GM21528 (cell line): ENCODE data around the gene ICA1.

ENCODE experiments used
- ATAC-seq: cut with Tn5 transposase; IDR thresholded peaks from one replicate; pipeline ENCODE4 v1.9.1; 2021; ENCODE audit warnings: mild to moderate bottlenecking, moderate library complexity; ENCODE audit not compliant: unreplicated experiment, low FRiP score

ICA1 gene

DNA sequence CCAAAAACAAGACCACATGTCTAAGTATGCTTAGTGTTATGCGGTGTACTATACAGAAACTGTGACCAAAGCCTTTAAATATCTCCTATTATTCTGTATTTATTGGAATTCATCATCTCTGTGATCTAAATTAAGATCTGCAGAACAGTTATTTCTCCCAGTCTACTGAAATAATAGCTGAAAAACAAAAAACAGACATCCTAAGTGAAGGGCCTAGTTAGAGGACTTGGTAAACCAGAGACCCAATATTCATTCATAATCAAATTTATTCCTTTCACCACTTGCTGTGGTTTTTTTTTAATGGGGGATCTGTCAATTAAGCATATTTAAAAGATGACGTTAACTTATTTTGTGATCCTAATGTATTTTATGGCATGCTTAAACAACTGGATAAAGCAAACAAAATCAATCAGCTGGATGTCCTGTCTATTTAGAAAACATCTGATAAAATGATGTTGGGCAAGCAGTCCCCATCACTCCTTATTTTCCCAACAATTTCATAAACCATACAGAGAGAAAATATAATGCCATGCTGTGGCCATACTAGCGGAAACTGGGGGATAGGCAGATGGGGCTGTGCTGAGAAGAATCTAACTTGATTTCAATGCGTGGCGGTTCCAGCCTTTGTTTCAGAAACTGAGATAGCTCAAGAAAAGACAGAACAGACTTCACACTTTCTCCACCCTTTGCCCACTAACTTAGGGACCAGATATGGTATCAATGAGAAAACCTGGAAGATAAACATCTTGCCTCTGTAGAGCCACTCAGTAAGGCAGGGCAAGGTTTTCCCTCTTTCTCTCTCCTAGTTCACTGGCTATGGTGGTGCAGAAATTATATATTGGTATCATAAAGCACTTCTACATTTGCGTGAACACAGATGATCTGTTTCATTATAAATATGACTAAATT lies 32.9 kb downstream of the ICA1 start:
- no peak for ATAC-seq

DNA sequence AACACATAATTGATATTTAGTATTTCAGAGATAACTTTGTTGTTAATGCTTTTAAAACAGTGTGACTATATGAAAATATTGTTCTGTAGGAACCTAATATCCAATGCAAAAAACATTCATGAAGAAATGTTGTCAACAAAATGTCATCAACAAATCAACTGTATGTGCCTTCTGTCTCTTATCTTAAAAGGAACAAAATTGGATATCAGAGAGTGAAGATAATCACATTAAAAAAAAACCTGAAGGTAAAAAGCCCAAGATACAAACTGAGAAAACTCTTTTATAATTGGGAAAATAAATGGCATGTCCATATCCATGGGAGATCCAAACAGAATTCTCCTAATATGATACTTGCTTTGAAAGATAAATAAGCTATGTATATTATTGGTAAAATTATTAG lies 33.9 kb downstream of the ICA1 start:
- no peak for ATAC-seq

DNA sequence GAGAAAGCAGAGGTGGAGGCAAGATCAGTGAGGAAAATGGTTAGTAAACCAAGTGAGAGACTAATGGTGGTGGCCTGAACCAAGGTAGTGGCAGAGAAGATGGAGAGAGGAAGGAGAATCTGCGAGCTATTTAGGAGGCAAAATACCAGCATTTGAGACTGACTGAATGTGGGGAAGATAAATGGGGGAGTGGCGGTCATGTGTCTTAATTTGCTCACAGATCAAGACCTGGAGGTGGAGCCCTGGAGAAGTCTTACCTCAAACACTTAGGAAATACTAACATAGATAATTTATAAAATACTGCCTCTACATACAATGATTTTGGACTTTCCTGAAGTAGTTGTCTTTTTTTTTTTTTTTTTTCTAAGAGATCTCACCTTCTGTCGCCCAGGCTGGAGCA lies 34.7 kb downstream of the ICA1 start:
- no peak for ATAC-seq

DNA sequence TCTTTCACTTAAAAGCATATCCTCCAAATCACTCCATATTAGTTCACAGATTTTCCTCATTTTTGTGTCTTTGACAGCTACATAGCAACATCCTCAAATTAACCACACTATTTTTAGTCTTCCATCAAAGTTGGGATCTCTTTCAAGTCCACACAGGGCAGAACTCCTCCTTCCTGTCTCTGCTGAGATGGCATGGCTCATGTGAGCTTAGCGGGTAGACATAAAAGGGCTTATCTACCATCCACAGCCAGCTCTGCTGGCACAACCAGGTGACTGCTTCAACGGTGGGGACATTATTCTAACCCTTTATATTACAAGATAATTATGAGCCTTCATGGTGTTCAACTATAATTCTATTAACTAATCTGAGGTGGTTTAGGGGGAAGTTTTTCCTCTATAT lies 35.5 kb downstream of the ICA1 start:
- no peak for ATAC-seq

DNA sequence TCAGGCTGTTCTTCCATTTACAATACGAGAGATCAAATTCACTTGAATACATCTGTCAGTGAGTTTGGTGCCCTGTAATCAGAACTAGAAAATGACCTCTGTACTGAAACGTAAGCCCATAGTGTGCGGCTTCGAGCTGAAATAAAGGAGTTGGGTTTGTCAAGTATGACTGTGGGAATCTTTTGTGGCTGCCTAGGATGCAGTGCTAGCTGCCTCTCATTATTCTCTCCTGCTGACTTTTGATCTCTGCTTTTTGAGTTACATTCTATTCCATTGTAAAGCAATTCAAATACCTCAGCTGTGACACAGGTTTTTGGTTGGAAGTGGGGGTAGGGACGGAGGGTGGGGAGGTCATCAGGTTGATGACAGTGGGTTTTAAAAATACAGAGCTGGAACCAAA lies 40.4 kb downstream of the ICA1 start:
- no peak for ATAC-seq

DNA sequence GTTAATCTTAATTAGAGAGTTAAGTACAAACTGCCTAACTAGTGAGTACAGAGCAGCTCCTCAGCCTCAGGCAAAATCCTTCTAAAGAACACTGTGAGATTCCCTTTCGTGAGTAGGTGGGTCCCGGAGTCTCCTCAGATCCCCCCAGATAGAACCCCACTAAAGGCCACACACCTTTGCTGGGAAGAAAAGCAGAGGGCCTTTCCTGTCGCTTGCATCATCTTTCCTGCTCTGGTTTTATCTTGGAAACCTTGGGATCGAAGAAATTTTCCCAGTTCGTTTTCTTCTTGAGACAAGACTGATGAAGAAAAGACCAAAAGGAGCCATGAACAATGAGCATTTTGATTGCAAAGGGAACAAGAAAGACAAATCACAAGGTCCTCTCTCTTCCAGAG lies 40.9 kb downstream of the ICA1 start:
- ATAC-seq, result no peak

DNA sequence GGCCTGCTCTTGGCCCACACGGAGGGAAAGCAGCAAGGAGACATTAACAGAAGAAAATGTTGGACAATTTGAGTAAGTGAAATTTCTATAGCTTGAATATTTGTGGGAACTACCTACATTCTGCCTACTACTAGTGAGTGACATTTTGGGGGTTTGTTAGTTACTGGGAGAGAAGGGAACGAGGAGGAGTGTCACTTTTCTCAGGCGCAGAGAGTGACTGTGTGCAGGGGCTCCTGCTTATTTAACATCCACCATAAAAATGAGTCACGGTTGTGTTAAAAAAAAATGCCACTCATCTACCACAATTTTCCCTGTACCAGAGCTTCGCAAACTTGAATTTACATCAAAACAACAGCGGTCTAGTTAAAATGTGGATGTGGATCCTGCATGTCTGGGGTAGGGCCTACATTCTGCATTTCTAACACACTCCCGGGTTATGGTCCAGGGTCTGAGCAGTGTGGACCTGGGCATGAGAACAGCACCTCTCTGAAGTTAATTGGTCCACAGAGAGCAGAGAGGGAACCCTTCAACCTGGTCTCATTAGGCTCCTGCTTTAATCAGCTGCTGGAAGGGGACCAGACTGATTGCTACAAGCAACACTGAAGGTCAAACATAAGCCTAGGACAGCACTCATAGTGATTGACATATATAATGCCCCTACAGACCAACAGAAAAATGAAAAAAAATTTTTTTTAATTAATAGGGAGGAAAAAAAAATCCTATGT lies 41.4 kb downstream of the ICA1 start:
- no peak for ATAC-seq

DNA sequence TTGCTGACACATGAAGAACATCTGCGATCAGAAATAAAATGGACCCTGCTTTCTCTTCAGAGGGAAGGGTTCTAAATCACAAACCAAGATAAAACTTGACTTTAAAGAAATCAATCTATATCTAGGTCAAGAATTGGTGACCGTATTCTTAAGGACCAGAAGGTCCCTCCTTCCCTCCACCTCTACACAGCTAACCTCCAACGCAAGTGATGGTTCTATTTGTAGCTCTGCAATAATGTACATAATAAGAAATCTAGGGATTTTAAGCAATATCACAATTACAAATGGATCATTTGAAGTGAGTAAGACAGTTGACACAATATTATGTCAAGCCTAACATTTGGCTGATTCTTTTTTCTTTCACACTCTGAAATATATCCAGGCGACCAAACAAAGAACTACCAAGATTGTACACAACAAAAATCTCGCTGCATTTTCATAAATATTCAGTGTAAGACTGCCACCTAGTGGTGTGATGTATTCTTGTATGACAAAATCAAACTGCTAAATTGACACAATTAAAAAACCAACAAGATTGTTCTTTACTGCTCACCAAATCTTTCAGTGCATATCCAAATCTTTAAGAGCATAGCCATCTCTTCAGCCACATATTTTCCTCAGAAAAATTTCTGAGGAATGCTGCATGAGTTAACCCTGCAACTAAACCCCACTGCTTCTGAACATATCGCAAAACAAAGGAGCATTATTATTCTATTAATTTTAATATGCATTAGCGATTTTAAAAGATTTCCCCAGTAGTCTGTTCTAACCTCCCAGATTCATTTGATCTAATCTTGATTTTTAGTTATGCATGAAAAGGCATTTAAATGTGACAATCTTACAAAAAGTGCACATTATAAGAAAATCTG lies 44.5 kb downstream of the ICA1 start:
- ATAC-seq, result no peak

DNA sequence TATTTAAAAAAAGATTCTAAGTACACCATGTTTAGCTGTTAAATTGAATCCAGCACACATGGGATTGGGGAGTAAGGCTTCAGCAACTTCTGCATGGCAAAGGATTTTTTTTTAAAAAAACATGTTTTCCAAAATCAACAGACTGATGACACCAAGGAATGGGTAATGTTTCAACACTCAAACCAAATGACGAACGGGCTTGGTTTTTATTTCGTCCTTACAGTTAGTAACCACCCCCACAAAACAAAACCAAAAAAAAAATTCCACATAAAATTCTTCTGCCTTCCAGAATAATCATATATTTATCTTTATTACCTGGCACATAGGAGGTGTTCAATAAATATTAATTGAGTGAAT lies 45.7 kb downstream of the ICA1 start:
- ATAC-seq, result no peak

DNA sequence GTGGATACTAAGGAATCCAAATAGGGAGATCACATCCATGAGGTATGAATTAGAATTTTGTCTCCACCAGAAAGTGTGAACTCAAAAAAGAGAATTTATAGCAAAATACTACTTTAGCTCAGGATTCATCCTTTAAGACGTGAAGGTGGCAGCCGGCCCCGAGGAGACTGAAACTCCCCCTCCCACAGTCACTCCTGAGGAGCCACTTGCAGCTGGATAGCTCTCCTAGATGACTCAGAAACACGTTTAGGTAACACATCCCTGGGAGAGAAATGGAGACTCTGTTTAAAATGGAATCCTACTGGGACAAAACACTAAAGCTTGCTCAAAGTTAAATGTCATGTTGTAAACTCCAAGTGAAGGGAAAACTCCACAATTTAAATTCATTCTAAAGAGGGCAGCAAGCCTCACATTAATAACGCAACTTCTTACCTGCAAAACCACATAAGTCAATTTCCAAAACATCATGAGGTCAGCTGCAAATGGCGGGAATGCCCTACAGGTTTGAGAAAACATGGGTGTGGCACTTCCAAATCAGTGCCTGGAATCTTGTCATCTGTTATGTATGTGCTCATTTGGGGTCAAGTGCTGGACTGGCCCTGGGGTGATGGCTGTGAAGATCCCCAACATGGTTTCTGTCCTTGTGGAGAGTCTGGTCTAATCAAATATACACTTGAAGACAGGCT lies 46.2 kb downstream of the ICA1 start:
- ATAC-seq, result no peak

DNA sequence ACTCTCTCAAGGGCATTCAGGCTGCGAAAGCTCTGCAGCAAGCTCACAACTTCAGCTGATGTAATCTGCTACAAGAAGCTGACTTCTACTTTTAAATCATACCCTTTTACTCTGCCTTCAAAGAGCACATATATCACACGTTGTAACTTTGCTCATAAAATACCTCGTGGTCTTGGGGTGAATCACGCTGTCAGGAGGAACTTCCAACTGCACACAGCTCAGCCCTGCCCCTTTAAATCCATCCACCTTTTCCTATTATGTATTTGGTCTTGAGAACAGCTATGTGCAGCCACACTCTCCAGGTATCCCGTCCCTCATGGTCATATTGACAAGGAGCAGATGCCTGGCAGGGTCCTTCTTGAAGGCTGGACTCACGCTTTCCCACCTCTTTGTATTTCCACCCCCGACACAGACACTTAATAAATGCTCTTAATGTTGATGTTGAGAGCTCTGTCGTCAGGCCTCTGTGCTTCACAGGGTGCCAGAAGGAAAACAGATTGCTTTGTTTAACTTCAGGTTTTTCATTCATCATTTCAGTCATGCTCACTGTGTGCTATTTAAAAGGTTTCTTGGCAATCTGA lies 47.6 kb downstream of the ICA1 start:
- ATAC-seq, result no peak

DNA sequence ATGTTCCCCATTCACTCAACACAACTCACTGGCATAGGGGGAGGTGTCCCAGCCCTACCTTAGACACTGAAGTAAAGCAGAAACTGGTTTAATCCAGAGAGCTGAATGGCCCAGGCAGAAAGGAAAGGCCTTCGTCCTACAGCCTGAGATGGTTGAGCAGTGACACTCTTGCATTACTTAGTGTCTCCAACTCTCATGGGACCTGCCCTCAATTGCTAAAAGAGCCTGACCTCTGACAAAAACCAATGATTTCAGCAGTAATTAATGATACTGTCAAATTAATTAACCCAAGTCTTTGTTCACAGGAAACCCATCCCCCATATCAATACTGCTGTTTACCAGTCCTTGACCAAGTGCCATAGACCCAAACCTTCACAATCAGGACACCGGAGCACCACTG lies 48.6 kb downstream of the ICA1 start:
- ATAC-seq, result no peak

DNA sequence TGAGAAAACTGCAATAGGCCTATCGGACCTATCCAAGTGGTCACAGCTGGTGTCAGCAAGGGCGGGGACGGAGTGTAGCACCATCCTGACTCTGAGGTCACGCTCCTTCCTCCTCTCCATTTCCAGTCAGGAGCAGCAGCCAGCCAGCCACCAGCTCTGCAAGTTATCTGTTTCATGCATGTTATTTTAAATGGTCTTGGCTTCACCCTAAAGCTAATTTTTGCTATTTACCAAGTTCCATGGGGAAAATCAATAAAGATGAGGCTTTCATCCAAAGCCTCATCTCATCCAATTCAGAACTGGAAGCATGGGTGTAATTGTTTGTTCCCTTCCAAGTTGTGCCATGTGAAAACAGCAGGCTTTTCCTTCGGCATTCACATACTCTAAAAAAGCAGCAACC lies 49.3 kb downstream of the ICA1 start:
- no peak for ATAC-seq

DNA sequence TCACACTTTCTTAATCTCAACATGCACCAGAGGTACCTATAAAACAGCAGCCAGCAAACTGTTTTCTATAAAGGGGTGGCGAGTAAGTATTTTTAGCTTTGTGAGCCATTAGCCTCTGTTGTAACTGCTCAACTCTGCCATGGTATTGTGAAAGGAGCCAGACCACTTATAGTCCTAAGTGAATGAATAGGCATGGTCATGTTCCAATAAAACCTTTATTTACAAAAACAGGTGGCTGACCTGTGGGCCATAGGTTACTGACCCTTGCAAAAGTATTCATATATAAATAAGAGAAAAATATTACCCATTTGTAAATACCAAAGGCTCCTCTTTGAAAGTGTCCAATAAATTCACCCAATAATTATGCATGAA lies 50.3 kb downstream of the ICA1 start:
- no peak for ATAC-seq

DNA sequence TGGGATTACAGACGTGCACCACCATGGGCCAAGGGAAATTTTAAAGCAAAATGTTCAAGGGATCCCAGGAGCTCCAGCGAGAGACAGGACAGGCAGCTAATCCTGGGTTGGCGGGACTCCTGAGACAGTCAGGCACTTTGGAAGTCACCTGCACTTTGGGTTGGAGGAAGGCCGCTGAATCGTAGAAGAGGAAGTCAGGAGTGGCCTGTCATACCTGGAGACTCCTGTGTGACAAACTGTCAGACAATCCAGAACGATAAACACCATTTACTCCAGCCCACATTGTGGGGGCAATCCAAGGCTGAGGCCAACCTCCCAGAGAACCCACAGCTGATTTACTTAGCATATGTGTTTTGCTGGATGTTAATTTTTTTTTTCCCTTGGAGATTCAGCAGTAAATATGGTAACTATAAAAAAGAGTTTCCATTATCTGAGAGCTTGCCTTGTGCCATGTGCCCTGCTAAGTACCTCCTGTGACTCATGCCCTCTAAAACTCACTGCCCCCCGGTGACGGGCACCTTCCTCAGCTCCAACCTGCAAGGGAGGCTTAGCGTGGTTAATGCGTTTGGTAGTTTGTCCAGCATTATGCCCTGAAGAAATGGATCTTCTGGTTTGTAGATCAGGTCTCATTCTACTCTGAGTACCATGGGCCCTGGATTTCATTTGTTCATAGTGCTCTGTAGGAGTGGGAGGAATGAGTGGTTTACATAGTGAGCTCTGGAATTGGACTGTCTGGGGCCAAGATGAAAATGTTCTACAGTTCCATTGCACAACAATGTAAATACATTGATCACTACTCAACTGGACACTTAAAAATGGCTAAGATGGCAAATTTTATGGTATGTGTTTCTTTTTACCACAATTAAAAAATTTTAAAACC lies 50.9 kb downstream of the ICA1 start:
- no peak for ATAC-seq

DNA sequence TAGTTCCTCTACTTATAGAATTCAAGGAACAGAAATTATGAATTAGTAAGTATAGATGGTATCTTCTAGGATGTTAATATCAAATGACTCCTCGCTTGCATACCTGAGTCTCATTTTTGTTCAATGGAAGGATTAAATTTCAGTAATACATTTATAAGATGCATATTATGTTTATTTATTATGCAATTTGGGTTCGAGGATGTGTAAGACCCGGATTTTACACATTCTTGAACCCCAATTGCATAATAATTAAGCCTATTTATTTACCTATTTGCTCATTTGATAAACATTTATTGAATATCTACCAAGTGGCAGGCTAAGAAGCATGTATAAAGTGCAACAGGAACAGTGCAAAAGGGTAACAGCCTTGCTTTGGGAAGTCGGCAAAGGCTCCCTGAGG lies 52.6 kb downstream of the ICA1 start:
- ATAC-seq, result no peak

DNA sequence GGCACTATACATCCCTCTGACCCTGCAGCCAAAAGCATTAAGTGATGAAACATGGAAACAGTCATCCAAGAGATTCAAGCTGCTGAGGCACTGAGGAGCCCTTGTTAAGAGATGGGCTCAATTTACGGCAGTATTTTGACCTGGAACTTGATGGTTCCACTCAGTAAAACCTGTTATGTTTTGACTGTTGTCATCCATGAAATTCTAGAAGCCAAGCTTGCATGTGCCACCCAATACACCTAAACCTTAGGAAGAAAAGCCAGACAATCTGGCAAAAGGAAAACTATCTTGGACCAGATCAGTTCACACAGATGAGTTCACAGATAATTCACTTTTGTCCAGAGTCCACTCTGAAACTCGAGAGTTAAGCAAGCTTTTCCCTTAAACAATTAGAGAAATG lies 53.2 kb downstream of the ICA1 start:
- ATAC-seq, result no peak

DNA sequence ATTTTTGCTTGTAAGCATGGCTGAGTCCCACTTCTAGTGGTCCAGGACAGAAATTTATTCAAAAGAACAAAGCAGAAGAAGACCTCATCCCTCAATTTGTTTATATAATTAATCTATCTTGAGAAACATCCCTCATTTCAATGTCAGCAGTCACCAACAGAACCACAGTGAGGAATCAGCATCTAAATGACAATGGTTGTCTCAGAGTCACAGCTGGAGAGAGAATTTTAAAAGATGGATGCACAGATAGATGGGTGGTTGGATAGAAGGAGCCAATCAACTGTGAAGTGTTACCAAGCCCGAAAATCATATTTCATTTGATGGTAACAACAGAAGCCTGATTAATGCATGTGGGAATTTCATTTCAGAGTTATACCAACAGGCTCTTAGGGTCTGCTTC lies 55.0 kb downstream of the ICA1 start:
- ATAC-seq, result no peak

DNA sequence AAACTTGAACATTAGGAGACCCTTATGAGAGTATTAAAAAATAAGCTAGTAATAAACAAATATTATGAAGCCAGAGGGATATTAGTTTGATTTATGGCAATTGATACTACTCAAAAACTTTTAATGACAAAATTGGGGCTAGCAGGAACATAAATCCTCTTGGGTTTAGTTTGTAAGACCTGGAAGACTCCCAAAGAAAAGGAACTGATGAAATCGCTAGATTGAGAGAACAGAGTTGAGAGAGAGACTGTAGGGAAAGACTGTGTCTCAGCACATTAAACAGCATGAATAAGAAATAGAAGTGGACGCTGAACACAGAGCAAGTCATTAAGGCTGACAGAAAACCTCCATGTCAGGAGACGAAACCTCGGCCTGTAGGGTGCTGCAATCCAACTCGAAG lies 56.4 kb downstream of the ICA1 start:
- ATAC-seq, result no peak
